K562 (cell line): ENCODE data around the gene FN3KRP. TPM values are rescaled to one million over a fixed set of nuclear protein-coding genes. Genes with fewer than 3 reads are reported as not detected.
A peak's percentile ranks its signal among the peaks of the same experiment; 100 is the strongest.

Experiments
- ARID4B ChIP-seq: sonication (generic); formaldehyde crosslinking; IDR thresholded peaks from 2 replicates; pipeline ENCODE4 v1.8.0; 2022; ENCODE audit warnings: mild to moderate bottlenecking, missing genetic modification reagents
- BHLHE40 ChIP-seq: IDR thresholded peaks from 2 replicates; pipeline ENCODE4 v1.6.1; 2011; ENCODE audit warnings: low read length, improper control_type of control experiment
- CBFB ChIP-seq: sonication (generic); formaldehyde crosslinking; IDR thresholded peaks from 2 replicates; pipeline ENCODE4 v1.4.0; 2020; ENCODE audit warnings: mild to moderate bottlenecking, missing genetic modification reagents
- EWSR1 ChIP-seq: fragments of 450-650 bp; IDR thresholded peaks from 2 replicates; pipeline ENCODE4 v1.6.1; 2018; ENCODE audit warnings: borderline replicate concordance, mild to moderate bottlenecking, low read depth, moderate library complexity; ENCODE audit not compliant: partially characterized antibody
- GMEB1 ChIP-seq: fragments of 250-450 bp; sonication (Bioruptor Pico); IDR thresholded peaks from 2 replicates; pipeline ENCODE4 v1.4.0; 2020; ENCODE audit warnings: mild to moderate bottlenecking
- HSF4 ChIP-seq: fragments of 250-450 bp; sonication (Bioruptor Pico); IDR thresholded peaks from 2 replicates; pipeline ENCODE4 v2.1.2; 2022; ENCODE audit warnings: mild to moderate bottlenecking, moderate library complexity, borderline replicate concordance
- MLLT1 ChIP-seq, 2 experiments: fragments of 450-650 bp; IDR thresholded peaks; 2 replicates each; pipeline ENCODE4 v1.6.1; 2016
- NR2F6 ChIP-seq: fragments of 450-650 bp; formaldehyde crosslinking; IDR thresholded peaks from 2 replicates; pipeline ENCODE4 v1.4.0; 2020; ENCODE audit warnings: mild to moderate bottlenecking
- POLR3G ChIP-seq: IDR thresholded peaks from 2 replicates; pipeline ENCODE4 v1.6.1; 2011; ENCODE audit not compliant: insufficient read length, insufficient replicate concordance; ENCODE audit errors: extremely low read depth
- PRPF4 ChIP-seq: fragments of 200-400 bp; formaldehyde crosslinking; IDR thresholded peaks from one replicate; pipeline ENCODE4 v1.6.1; 2017; ENCODE audit warnings: low read length, low read depth, mild to moderate bottlenecking; ENCODE audit not compliant: insufficient read depth, poor library complexity, severe bottlenecking
- RNF219 ChIP-seq: fragments of 250-450 bp; sonication (Bioruptor Pico); IDR thresholded peaks from 2 replicates; pipeline ENCODE4 v1.5.0; 2022; ENCODE audit warnings: mild to moderate bottlenecking
- SMARCA4 ChIP-seq: fragments of 450-650 bp; IDR thresholded peaks from 2 replicates; pipeline ENCODE4 v1.6.1; 2016
- SNRNP70 ChIP-seq: fragments of 200-400 bp; formaldehyde crosslinking; optimal IDR thresholded peaks from 2 replicates; pipeline ENCODE3; 2017; ENCODE audit warnings: low read depth, low read length
- STAG1 ChIP-seq: sonication (generic); formaldehyde crosslinking; IDR thresholded peaks from 2 replicates; pipeline ENCODE4 v1.5.0; 2020; ENCODE audit warnings: missing genetic modification reagents, borderline replicate concordance
- SUPT5H ChIP-seq: fragments of 450-650 bp; IDR thresholded peaks from 2 replicates; pipeline ENCODE4 v1.6.1; 2016
- TCF7L2 ChIP-seq: fragments of 150-350 bp; IDR thresholded peaks from 2 replicates; pipeline ENCODE4 v1.6.1; 2016; ENCODE audit warnings: low read depth, mild to moderate bottlenecking, low read length, moderate library complexity
- THRAP3 ChIP-seq: fragments of 450-650 bp; IDR thresholded peaks from 2 replicates; pipeline ENCODE4 v1.6.1; 2016; ENCODE audit warnings: mild to moderate bottlenecking, inconsistent platforms, borderline replicate concordance
- TSC22D4 ChIP-seq: fragments of 450-650 bp; IDR thresholded peaks from 2 replicates; pipeline ENCODE4 v1.6.1; 2016; ENCODE audit warnings: missing genetic modification characterization, missing biosample characterization, control low read depth
- polyA plus RNA-seq, 8 experiments: library from polyadenylated mRNA; depleted of rRNA in 4 of 8; stranded (reverse) in 5 of 8; unstranded in 3 of 8; fragments of >200 nt; fragmentation: Nextera tagmentation in 2 of 8; fragmentation: Illumina TruSeq in 1 of 8; extraction: Ambion mirVana in 2 of 8; extraction: Trizol in 1 of 8; gene quantifications; 2 replicates each; pipeline versions ENCODE4 v1.2.1 to v1.2.3, GENCODE V29; 2011 to 2014; ENCODE audit warnings: inconsistent platforms in 1 of 8, missing spikeins in 1 of 8
- total RNA-seq, 7 experiments: library from RNA; depleted of rRNA in 6 of 7; stranded (reverse); fragments of >200 nt in 6 of 7; fragmentation: Illumina TruSeq in 2 of 7; extraction: Trizol in 2 of 7; gene quantifications; 2 replicates each; pipeline versions ENCODE4 v1.2.1 to v1.2.3, GENCODE V29; 2011 to 2021; ENCODE audit warnings: low replicate concordance in 1 of 7

FN3KRP gene
- total and polyA plus RNA-seq, 9 of the 15 experiments (the other 6 are each of a cell fraction or from before 2014, with no cell fraction given), result 2.0 to 32.1 (median 24.9) TPM

- TF ChIP-seq MLLT1 (IDR thresholded peaks at IDR 0.05) (peak in 1 of 2 experiments; percentile 83; a peak in 2 of 4 replicates), PRPF4 (no peak), SNRNP70 (no peak), HSF4 (CRISPR knock-in tag) (no peak), BHLHE40 (peak; percentile 25; the same call in 1 of the 2 replicates), GMEB1 (peak; percentile 62; the same call in 1 of the 2 replicates), TCF7L2 (no peak), TSC22D4 (no peak), POLR3G (no peak), ARID4B (CRISPR knock-in tag) (no peak), EWSR1 (no peak), SMARCA4 (no peak), RNF219 (no peak), STAG1 (peak; percentile 39; the same call in 1 of the 2 replicates), NR2F6 (CRISPR knock-in tag) (no peak), CBFB (CRISPR knock-in tag) (no peak), THRAP3 (no peak), SUPT5H (peak; percentile 68)
These were observed 18.7 kb downstream of the FN3KRP start, which contains the start of gene FN3K (continued) for GRCh38 chr17:82734987-82735866.
